Measurements from ENCODE around the gene GTF3C2. TPM values are rescaled to one million over a fixed set of nuclear protein-coding genes. Genes with fewer than 3 reads are reported as not detected.
"Not testable (repeated sequence)": the region's sequence is repeated elsewhere in the genome, so short reads cannot be mapped to it uniquely, and the experiment has no call there.

GTF3C2 gene
- total and polyA plus RNA-seq, 9 donors: 22.3 to 38.7 (median 31.1) TPM

DNA sequence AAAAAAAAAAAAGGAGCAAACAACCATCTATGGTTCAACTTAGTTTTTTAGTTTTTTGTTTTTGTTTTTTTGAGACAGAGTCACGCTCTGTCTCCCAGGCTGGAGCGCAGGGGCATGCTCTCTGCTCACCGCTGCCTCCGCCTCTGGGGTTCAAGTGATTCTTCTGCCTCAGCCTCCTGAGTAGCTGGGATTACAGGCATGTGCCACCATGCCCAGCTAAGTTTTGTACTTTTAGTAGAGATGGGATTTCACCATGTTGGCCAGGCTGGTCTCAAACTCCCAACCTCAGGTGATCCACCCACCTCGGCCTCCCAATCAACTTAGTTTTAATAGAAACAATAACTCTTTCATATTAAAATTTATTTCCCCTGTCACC, 3.2 kb downstream of the GTF3C2 start:
- not testable (repeated sequence) for H3K27me3 ChIP-seq (ENCODE audit: control insufficient read depth, insufficient read depth, low read length); DNase-seq; H3K36me3 ChIP-seq (ENCODE audit: control insufficient read depth, insufficient read depth, low read length); H3K27ac ChIP-seq (ENCODE audit: low read length); H3K9me3 ChIP-seq (replicated peaks; ENCODE audit: control insufficient read depth, low read depth, low read length); H3K4me3 ChIP-seq (ENCODE audit: low read length)
- peaks cover 17% of the 10 kb centered on the region for H3K4me1 ChIP-seq (ENCODE audit: control insufficient read depth, insufficient read depth, low read length)
- WGBS (ENCODE audit: insufficient coverage): 100% methylated on average over 1 of the region's 5 CpGs

DNA sequence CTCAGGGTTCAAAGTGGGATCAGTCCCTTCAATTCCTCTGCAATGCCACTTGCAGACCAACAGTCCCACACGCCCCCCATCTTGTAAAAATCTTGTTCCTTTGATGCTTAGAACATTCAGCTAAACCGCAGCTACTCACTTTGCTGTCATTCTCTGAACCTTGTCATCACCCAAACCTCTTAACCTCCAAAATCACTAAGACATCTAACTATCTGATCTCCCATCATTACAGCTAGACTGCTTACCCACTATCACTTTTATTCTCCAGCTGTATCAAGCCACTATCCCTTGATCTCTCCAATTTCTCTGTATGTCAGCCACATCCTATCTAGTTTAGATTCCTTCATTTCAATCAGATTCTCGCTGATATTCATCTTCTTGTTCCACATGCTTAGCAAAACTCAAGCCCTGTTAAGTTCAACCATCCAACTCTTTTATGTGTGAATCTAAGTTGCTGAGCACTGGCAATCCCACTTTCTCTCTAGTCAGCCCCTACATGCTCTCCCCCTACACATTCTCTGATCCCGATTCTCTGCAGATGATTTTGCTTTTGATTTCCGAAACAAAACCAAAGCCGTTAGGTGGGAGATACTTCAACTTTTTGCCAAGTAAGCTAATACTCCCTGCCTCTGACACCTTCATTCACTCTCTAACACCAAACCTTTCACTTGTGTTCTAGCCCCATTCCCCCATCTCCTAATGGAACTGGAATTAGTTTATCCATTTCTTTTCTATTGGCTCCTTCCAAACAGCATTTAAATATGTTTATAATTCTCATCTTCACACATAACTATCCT, 4.6 kb downstream of the GTF3C2 start:
- no peaks in the 10 kb centered on the region for H3K36me3 ChIP-seq (ENCODE audit: control insufficient read depth, insufficient read depth, low read length)
- no peak overlapping the region for H3K27ac ChIP-seq (ENCODE audit: low read length)
- H3K4me3 ChIP-seq (ENCODE audit: low read length): no peak overlapping the region
- H3K4me1 ChIP-seq (ENCODE audit: control insufficient read depth, insufficient read depth, low read length): peaks cover 7% of the 10 kb centered on the region
- H3K27me3 ChIP-seq (ENCODE audit: control insufficient read depth, insufficient read depth, low read length): no peaks in the 10 kb centered on the region
- 85% methylated on average over 5 of the region's 6 CpGs for WGBS (ENCODE audit: insufficient coverage)
- no peak for DNase-seq
- no peaks in the 10 kb centered on the region for H3K9me3 ChIP-seq (replicated peaks; ENCODE audit: control insufficient read depth, low read depth, low read length)

DNA sequence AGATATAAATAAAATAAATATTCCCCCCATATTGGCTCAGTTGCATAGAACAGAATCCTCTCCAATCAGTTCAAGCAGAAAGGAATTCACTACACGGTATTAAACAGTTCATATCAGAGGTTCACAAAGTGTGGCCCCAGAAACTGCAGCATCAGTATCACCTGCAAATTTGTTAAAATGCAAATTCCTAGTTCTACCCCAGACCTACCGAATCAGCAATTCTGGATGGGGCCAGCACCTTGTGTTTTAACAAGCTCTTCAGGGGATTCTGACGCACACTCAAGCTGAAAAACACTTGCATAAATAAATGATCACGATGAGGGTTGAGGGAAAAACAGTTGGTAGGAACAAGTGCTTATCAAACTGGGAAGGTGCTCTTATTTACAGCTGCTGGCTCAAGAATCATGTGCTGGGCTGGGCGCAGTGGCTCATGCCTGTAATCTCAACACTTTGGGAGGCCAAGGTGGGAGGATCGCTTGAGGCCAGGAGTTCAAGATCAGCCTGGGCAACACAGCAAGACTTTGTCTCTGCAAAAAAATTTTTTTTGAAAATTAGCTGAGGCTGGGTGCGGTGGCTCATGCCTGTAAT, 6.4 kb downstream of the GTF3C2 start:
- H3K9me3 ChIP-seq (replicated peaks; ENCODE audit: control insufficient read depth, low read depth, low read length): no peaks in the 10 kb centered on the region
- H3K4me3 ChIP-seq (ENCODE audit: low read length): no peak overlapping the region
- H3K27me3 ChIP-seq (ENCODE audit: control insufficient read depth, insufficient read depth, low read length): no peaks in the 10 kb centered on the region
- peaks cover 2% of the 10 kb centered on the region for H3K4me1 ChIP-seq (ENCODE audit: control insufficient read depth, insufficient read depth, low read length)
- WGBS (ENCODE audit: insufficient coverage): 86% methylated on average over 5 of the region's 7 CpGs
- H3K27ac ChIP-seq (ENCODE audit: low read length): no peak overlapping the region
- no peaks in the 10 kb centered on the region for H3K36me3 ChIP-seq (ENCODE audit: control insufficient read depth, insufficient read depth, low read length)
- no peak for DNase-seq

DNA sequence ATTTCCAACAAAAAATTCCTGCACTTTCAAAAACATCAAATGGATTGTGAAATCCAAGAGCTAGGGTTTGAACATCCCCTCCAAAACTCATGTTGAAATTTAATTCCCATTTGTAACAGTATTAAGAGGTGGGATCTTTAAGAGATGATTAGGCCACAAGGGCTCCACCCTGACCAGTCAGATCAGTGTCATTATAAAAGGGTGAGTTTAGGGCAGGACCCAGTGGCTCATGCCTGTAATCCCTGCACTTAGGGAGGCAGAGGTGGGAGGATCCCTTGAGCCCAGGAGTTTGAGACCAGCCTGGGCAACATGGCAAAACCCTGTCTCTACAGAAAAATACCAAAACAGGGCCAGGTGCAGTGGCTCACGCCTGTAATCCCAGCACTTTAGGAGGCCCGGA, 8.9 kb downstream of the GTF3C2 start:
- H3K4me3 ChIP-seq (ENCODE audit: low read length): no peak overlapping the region
- 88% methylated on average over 2 of the region's 2 CpGs for WGBS (ENCODE audit: insufficient coverage)
- no peaks in the 10 kb centered on the region for H3K4me1 ChIP-seq (ENCODE audit: control insufficient read depth, insufficient read depth, low read length)
- no peaks in the 10 kb centered on the region for H3K9me3 ChIP-seq (replicated peaks; ENCODE audit: control insufficient read depth, low read depth, low read length)
- peaks cover 8% of the 10 kb centered on the region for H3K36me3 ChIP-seq (ENCODE audit: control insufficient read depth, insufficient read depth, low read length)
- H3K27ac ChIP-seq (ENCODE audit: low read length): no peak overlapping the region
- H3K27me3 ChIP-seq (ENCODE audit: control insufficient read depth, insufficient read depth, low read length): no peaks in the 10 kb centered on the region
- DNase-seq: no peak

DNA sequence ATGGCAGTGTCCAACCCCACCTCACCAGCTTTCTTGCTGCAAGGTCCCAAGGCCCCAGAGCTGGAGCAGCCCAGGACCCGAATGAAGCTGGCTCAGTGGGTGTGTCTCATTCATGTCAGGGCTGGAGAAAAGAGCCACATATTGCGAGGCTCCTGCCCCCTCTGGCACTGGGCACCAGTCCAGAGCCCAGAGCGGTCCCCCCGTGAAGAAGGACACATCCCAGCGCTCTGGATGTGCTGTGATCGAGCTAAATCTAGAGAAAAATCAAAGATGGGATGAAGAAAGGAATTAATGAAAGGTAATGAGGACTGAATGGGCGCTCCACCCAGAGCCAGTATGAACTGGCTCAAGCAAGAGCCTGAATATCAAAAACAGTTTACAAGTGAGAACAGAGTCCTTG, 20.4 kb downstream of the GTF3C2 start:
- WGBS (ENCODE audit: insufficient coverage): 100% methylated on average over 5 of the region's 7 CpGs
- no peak overlapping the region for H3K27ac ChIP-seq (ENCODE audit: low read length)
- no peaks in the 10 kb centered on the region for H3K9me3 ChIP-seq (replicated peaks; ENCODE audit: control insufficient read depth, low read depth, low read length)
- H3K4me1 ChIP-seq (ENCODE audit: control insufficient read depth, insufficient read depth, low read length): no peaks in the 10 kb centered on the region
- H3K36me3 ChIP-seq (ENCODE audit: control insufficient read depth, insufficient read depth, low read length): peaks cover 74% of the 10 kb centered on the region
- DNase-seq: no peak
- no peaks in the 10 kb centered on the region for H3K27me3 ChIP-seq (ENCODE audit: control insufficient read depth, insufficient read depth, low read length)
- no peak overlapping the region for H3K4me3 ChIP-seq (ENCODE audit: low read length)

DNA sequence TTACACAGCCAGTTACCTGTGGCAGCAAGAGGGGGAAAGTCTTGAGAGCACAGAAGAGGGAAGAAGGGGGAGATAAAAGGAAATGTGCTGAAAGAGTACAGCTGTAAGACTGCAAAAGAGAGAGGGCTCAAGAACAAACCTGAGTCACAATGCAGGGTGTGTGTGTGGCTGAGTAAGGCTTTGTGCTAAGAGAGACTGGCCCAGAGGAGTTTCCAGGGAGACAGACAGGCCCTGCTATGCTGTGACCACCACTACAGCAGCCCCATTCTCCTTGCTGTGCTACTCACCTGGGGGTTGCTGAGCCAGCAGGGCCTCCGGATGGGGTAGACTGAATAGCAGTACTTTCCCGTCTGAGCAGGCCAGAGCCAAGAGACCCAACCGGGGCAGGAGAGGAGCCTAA, 21.3 kb downstream of the GTF3C2 start:
- no peak overlapping the region for H3K27ac ChIP-seq (ENCODE audit: low read length)
- no peaks in the 10 kb centered on the region for H3K4me1 ChIP-seq (ENCODE audit: control insufficient read depth, insufficient read depth, low read length)
- H3K27me3 ChIP-seq (ENCODE audit: control insufficient read depth, insufficient read depth, low read length): no peaks in the 10 kb centered on the region
- no CpG with 5 or more reads among the region's 3 CpGs for WGBS (ENCODE audit: insufficient coverage)
- peaks cover 70% of the 10 kb centered on the region for H3K36me3 ChIP-seq (ENCODE audit: control insufficient read depth, insufficient read depth, low read length)
- no peak overlapping the region for H3K4me3 ChIP-seq (ENCODE audit: low read length)
- H3K9me3 ChIP-seq (replicated peaks; ENCODE audit: control insufficient read depth, low read depth, low read length): no peaks in the 10 kb centered on the region
- DNase-seq: no peak

DNA sequence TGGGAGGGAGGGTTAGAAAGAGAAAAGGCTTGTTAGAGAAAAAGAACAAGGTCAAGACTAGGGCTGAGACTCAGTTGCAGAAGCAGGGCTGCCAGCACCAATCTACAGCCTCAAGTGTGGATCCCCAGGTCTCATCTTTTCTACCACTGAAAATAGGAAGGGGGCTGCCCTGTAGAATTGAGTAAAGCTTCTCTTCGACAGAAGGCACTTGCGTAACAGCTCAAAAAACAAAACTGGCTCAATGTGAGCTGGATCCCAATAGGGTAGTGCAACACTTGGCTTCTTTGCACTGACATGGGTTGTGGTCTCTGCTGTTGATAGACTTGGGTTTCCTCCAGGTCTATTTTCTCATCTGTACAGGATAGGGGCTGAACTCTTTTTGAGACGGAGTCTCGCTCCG, 31.8 kb downstream of the GTF3C2 start:
- Histone ChIP-seq H3K9me3 (replicated peaks; ENCODE audit: control insufficient read depth, low read depth, low read length) (no peaks in the 10 kb centered on the region), H3K4me1 (ENCODE audit: control insufficient read depth, insufficient read depth, low read length) (peaks cover 18% of the 10 kb centered on the region), H3K36me3 (ENCODE audit: control insufficient read depth, insufficient read depth, low read length) (peaks cover 37% of the 10 kb centered on the region), H3K27me3 (ENCODE audit: control insufficient read depth, insufficient read depth, low read length) (no peaks in the 10 kb centered on the region), H3K27ac (ENCODE audit: low read length) (no peak overlapping the region), H3K4me3 (ENCODE audit: low read length) (no peak overlapping the region)
- WGBS (ENCODE audit: insufficient coverage): 83% methylated on average over 2 of the region's 5 CpGs
- DNase-seq: no peak

DNA sequence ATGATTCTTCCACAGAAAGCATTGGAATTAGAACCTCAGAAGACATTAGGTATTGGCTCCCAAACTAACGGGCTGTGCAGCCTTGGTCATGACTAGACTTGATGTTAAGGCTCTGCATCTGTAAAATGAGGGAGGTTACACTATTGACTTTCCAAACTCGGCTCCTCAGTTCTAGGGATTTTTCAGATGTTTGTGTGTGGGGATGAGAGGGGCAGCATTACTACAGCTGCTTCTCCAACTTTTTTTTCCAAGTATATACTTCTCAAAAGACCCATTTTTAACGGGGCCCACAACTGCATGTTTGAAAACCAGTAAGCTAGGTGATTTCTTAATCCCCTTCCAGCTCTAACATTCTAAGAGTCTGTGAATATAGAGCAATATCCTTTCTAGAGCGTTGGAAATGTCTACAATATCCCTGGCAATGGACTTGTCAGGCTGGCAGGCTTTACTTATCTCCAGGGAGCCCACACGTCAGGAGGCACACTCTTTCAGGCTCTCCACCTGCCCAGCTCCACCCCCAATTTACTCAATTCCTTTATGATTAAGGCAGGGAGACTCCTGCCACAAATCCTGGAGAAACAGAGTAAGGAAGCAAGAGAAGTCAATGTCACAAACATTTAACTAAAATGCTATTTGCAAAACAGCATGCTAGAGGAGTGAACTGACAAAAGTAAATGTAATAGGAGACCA, 32.8 kb downstream of the GTF3C2 start:
- Histone ChIP-seq H3K36me3 (ENCODE audit: control insufficient read depth, insufficient read depth, low read length) (peaks cover 31% of the 10 kb centered on the region), H3K4me1 (ENCODE audit: control insufficient read depth, insufficient read depth, low read length) (peaks cover 18% of the 10 kb centered on the region), H3K27me3 (ENCODE audit: control insufficient read depth, insufficient read depth, low read length) (no peaks in the 10 kb centered on the region), H3K27ac (ENCODE audit: low read length) (peak overlapping the region; percentile 99), H3K9me3 (replicated peaks; ENCODE audit: control insufficient read depth, low read depth, low read length) (no peaks in the 10 kb centered on the region), H3K4me3 (ENCODE audit: low read length) (peak overlapping the region; percentile 95)
- 14% methylated on average over 2 of the region's 5 CpGs for WGBS (ENCODE audit: insufficient coverage)
- no peak for DNase-seq

DNA sequence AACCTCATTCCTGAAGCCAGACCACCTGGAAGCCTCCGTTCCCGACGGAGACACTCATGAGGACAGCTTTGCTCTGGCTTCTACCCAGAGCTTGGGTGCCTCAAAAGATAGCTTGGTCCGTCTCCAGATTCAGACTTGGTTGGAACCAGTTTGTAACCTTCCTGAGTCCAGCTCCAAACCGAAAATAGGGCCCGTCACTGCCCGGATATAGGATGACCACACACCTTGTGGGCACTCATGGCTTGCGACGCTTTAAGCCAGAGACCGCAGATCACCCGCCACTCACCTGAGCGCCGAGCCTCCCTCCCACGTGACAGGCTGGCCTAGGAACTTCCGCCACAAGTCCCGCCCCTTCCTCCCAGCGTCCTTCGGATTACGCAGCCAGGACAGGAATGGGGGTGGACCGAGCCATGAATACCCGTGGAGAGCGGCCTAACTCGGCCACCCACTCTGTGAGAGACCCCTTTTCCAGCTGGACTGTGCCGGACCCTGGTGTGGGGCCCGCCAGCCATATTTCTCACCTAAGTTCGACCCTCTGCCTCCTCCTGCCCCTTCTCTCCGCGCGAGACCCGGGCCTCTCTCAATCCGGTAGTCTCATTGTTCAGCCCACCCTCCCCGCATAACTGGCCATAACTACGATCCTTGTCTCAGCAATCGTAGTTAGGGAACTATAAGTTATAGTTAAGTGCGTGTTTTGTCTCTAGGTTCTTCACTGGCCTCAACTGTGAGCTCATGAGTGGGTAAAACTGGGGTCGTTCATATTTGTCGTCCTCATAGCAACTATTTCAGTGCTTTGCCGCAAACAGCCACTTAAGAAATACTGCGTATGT, 33.6 kb downstream of the GTF3C2 start, which contains the start of gene MPV17:
Gene MPV17 (minus strand): TSS at position 332 of the 830 bp plus-strand sequence. CDS start 580 bp downstream, outside the sequence.
- Histone ChIP-seq H3K36me3 (ENCODE audit: control insufficient read depth, insufficient read depth, low read length) (peaks cover 23% of the 10 kb centered on the region), H3K27me3 (ENCODE audit: control insufficient read depth, insufficient read depth, low read length) (no peaks in the 10 kb centered on the region), H3K9me3 (replicated peaks; ENCODE audit: control insufficient read depth, low read depth, low read length) (no peaks in the 10 kb centered on the region), H3K4me1 (ENCODE audit: control insufficient read depth, insufficient read depth, low read length) (peaks cover 18% of the 10 kb centered on the region), H3K27ac (ENCODE audit: low read length) (peak within 1 kb of the TSS; percentile 99), H3K4me3 (ENCODE audit: low read length) (peak within 1 kb of the TSS; percentile 95)
- peak; percentile 97 for DNase-seq
- WGBS (ENCODE audit: insufficient coverage): 2% methylated on average over 32 of the region's 39 CpGs
